ENCODE results near the gene OLFML2B. TPM values are rescaled to one million over a fixed set of nuclear protein-coding genes. Genes with fewer than 3 reads are reported as not detected.
"Not testable (repeated sequence)": the region's sequence is repeated elsewhere in the genome, so short reads cannot be mapped to it uniquely, and the experiment has no call there.

The OLFML2B gene
- not detected in 2 replicates for total RNA-seq

DNA sequence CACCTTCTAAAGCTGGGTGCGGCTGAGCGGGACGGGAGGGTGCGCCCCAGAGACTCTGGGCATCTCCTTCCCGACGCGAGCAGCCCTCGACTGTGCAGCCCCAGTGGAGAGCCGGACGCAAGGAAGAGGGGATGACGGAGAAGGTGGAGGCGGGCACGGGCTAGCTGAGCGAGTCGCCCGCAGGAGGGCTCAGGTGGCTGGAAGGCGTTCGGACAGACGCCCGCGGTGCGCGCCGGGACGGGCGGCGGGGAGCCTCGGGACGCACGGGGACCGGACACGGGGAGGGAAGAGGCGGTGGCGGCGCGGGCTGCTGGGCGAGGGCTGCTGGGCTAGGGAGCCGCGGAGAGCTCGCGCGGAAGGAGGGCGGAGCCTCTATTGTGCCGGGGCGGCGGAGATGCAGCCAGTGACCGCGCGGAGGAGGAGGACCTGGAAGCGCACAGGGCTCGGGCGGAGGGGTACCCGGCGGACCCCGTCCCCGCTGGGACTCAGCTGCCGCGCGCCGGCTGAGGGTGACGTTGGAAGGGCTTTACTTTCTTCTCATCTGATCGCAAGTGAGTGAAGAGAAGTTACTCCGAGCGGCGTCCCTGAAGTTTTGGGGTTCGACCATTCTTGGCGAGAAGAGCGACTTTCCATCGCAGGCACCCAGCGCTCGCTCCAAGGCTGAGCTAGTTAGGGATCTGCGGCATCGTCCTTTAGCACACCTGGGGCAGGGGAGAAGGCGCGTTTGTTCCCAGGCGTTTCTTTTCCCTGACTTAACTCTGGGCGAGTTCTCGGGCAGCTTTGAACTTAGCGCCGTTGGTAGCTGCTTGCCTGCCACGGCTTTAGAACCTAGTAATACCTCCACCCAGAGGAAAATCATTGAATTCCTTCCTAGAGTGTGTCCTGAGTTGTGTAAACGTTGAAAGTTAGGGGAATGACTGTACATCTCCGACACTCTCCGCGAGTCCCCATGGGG, at the start of gene OLFML2B:
OLFML2B (minus strand) TSS at position 323 of the 955 bp plus-strand sequence. CDS start 439 bp downstream, outside the sequence.
- intact Hi-C loops (cut with micrococcal nuclease), result loop anchor here (1.0 to 5.0 kb wide), 2 partner anchors 107 to 232 kb away; no protein-coding TSS in a partner anchor

DNA sequence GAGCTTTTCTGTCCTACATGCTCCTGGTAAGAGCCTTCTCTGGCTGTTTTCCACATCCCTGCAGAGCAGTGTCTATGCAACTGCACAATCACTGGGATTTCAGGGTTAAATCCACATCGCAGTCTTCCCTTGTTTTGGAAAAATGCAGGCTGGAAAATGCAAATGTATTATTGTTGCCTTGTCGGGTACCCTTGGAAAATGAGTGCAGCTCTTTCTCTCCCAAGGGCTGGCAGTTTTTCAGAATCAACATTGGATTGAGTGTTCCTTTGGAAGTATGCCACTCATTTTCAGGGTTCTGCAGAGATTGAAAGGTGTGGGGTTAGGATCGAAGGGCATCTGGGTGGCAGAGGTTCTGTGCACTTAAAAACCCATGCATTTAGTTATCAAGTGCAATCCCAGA, 49.1 kb upstream of the OLFML2B start:
- intact Hi-C loops (cut with micrococcal nuclease), result no loop called here

- intact Hi-C loops (cut with micrococcal nuclease), result no loop called here
Observed at GRCh38 chr1:162070825-162071224, 47.2 kb upstream of the OLFML2B start.

DNA sequence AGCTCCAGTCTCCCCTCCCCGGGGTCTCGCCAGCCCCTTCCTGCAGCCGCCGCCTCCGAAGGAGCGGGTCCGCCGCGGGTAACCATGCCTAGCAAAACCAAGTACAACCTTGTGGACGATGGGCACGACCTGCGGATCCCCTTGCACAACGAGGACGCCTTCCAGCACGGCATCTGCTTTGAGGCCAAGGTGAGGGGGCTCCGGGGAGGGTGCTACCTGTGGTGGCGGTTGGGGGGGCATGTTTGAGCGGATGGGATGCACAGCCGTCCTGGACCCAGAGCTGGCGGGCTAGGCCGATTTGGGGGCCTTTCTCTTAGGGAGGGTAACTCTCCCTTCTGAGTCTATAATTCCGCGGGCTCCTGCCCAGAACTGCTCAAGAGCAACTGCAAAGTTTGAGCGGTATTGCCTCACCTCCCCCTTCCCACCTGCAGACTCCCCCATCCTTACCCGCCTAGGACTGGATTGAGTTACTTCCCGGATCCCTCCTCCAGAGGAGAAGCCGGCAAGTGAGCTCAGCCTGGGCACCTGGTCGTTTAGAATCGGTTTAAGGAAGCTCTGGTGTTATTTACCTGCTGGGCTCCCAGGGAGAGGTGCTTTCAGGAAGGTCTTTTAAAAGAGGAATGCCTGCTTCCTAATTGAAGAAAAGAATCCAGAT, 46.6 kb upstream of the OLFML2B start:
- intact Hi-C loops (cut with micrococcal nuclease), result no loop called here

GRCh38 chr1:162069334-162070093, 45.8 kb upstream of the OLFML2B start, which contains the start of gene NOS1AP:
NOS1AP (plus strand) TSS chr1:162069691; CDS start chr1:162070178, 487 bp downstream.
- intact Hi-C loops (cut with micrococcal nuclease), result no loop called here

GRCh38 chr1:162068301-162068700, 44.6 kb upstream of the OLFML2B start:
- intact Hi-C loops (cut with micrococcal nuclease), result no loop called here

DNA sequence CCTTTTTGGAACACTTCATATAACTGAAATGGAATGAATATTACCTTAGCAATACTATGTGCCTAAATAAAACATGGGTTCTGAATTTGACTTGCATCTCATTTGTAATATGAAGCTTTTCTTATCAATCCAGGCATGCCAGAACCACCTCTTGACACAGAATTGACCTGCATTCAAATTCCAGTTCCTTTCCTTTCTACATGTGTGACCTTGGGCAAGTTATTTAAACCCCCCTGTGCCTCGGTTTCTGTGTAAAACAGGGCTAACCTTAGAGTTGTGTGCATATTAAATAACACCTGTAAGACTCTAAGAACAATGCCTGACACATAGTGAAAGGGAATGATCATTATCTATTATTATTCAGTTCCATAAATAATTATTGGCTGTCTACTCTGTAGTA, 43.8 kb upstream of the OLFML2B start:
- intact Hi-C loops (cut with micrococcal nuclease), result no loop called here

GRCh38 chr1:162066836-162067235, 43.2 kb upstream of the OLFML2B start:
- intact Hi-C loops (cut with micrococcal nuclease), result not testable (repeated sequence)

DNA sequence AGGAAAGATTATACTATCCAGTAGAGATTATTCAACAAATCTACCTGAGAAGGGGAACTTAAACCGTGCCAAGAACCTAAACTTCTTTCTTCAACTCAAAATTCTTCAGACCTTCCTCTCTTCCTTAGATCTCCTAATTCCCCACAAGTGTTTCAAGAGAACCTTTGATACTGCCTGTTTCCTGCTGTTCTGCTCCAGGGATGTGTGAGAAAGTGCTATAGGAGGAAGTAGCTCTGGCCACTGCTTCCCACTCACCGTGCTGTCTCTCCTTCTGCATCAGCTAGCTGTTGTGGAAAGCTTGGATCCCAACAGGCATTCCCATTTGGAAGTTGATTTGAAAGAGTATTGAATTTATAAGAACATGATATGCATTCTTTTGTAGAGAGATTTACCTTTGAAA, 41.3 kb upstream of the OLFML2B start:
- intact Hi-C loops (cut with micrococcal nuclease), result no loop called here

DNA sequence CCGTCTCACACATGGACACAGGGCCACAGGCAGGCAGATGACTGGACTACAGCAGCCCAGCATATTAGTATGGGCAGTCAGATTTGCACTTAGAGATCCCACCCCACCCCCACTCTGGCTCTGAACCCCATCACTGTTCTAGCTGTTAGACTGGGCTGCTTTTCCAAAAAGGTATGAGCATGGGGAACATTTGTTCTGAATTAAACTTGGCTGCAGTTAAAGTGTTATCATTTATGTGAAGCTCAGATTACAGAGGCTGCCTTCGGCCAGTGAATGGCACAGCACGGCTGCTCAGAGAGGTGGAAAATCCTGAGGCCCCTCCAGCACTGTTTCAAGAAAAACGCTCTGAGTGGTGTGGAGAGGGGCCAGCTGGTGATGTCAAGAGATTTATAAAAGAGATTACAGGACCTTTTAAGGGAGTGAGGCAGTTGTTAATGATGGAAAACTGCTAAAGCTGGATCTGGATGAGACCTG, 38.9 kb upstream of the OLFML2B start:
- intact Hi-C loops (cut with micrococcal nuclease), result no loop called here

GRCh38 chr1:162060314-162060713, 36.6 kb upstream of the OLFML2B start:
- intact Hi-C loops (cut with micrococcal nuclease), result no loop called here

GRCh38 chr1:162059721-162060120, 36.1 kb upstream of the OLFML2B start:
- intact Hi-C loops (cut with micrococcal nuclease), result loop anchor here (10.0 kb wide), 1 partner anchor 1115 kb away; no protein-coding TSS in a partner anchor

- intact Hi-C loops (cut with micrococcal nuclease), result loop anchor here (1.0 to 10.0 kb wide), 3 partner anchors 220 to 1118 kb away; no protein-coding TSS in a partner anchor
Observed at GRCh38 chr1:162056579-162056978, 32.9 kb upstream of the OLFML2B start.

DNA sequence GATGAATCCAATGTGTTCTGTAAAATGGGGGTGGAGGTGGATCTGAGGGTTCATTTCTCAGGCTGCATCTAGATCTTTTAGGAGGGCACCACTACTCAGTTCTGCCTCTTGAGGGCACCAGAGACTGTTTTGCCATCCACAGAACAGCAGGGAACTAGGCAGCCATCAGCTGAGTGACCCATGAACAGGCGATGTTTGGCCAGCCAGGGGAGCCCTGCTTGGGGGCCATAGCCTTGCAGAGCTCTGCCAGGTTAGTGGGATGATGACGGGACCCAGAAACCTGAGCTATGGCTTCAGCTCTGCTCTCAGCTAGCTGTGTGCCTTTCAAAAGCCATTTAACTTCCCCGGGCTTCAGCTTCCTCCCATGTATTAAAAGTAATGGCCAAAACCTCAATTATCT, 32.4 kb upstream of the OLFML2B start:
- intact Hi-C loops (cut with micrococcal nuclease), result loop anchor here (1.0 to 10.0 kb wide), 3 partner anchors 220 to 1119 kb away; no protein-coding TSS in a partner anchor

- intact Hi-C loops (cut with micrococcal nuclease), result loop anchor here (10.0 kb wide), 1 partner anchor 1120 kb away; no protein-coding TSS in a partner anchor
Observed at GRCh38 chr1:162055062-162055461, 31.4 kb upstream of the OLFML2B start.

DNA sequence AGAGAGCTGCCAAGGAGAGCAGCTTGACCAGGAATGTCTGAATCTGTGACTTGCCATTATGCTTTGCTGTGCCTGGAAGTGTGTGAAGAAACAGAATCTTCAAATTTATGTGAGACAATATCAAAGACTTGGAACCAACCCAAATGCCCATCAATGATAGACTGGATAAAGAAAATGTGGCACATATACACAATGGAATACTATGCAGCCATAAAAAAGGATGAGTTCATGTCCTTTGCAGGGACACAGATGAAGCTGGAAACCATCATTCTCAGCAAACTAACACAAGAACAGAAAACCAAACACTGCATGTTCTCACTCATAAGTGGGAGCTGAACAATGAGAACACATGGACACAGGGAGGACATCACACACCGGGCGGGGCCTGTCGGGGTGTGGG, 30.3 kb upstream of the OLFML2B start:
- intact Hi-C loops (cut with micrococcal nuclease), result loop anchor here (10.0 kb wide), 1 partner anchor 1121 kb away; no protein-coding TSS in a partner anchor

GRCh38 chr1:162046921-162047320, 23.3 kb upstream of the OLFML2B start:
- intact Hi-C loops (cut with micrococcal nuclease), result no loop called here

GRCh38 chr1:162042361-162042760, 18.7 kb upstream of the OLFML2B start:
- intact Hi-C loops (cut with micrococcal nuclease), result no loop called here

DNA sequence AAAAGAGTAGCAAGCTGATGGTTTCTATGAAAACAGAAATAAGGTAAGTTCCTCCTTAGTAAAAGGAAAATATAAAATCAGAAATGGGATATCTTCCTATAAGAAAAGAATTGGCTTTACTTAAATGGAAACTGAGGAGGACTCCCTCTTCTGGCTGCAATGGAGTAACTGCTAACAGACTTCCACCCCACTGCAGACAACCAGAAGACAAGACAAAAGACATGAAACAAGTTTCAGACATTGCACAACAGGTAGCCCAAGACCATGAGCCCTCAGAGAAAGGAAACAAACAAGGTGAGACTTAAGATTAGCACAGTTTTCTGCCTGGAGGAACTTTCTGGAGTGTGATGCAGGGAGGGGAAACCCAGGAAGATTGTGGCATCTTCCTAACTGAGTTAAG, 17.0 kb upstream of the OLFML2B start:
- intact Hi-C loops (cut with micrococcal nuclease), result no loop called here

GRCh38 chr1:162040001-162040400, 16.3 kb upstream of the OLFML2B start:
- intact Hi-C loops (cut with micrococcal nuclease), result no loop called here

- intact Hi-C loops (cut with micrococcal nuclease), result no loop called here
Observed at GRCh38 chr1:162038624-162039023, 15.0 kb upstream of the OLFML2B start.

Data from T-helper 2 cell treated with Interferon-gamma antibody and Interleukin-4, amounts not matched to agents 100 ng/mL and 5 ng/mL, for 36 hours (primary cell).